AG09309 (cell line): ENCODE measurements around the gene CORO6.

Source experiments
- DNase-seq: peaks from one replicate; pipeline ENCODE4 v3.0.0-alpha.2; 2010; ENCODE audit warnings: low read depth
- H3K4me3 ChIP-seq: 2 replicates; pipeline ENCODE4 v1.5.1; 2011; ENCODE audit warnings: mild to moderate bottlenecking, low read depth, low read length, moderate library complexity; ENCODE audit not compliant: control insufficient read depth
- TF ChIP-seq, protein P1 (sequence below): IDR thresholded peaks from 2 replicates; pipeline ENCODE4 v1.5.1; 2011; ENCODE audit warnings: mild to moderate bottlenecking, low read depth, low read length, inconsistent platforms; ENCODE audit not compliant: insufficient read depth, control insufficient read depth; ENCODE audit errors: missing control alignments

CORO6 gene

DNA sequence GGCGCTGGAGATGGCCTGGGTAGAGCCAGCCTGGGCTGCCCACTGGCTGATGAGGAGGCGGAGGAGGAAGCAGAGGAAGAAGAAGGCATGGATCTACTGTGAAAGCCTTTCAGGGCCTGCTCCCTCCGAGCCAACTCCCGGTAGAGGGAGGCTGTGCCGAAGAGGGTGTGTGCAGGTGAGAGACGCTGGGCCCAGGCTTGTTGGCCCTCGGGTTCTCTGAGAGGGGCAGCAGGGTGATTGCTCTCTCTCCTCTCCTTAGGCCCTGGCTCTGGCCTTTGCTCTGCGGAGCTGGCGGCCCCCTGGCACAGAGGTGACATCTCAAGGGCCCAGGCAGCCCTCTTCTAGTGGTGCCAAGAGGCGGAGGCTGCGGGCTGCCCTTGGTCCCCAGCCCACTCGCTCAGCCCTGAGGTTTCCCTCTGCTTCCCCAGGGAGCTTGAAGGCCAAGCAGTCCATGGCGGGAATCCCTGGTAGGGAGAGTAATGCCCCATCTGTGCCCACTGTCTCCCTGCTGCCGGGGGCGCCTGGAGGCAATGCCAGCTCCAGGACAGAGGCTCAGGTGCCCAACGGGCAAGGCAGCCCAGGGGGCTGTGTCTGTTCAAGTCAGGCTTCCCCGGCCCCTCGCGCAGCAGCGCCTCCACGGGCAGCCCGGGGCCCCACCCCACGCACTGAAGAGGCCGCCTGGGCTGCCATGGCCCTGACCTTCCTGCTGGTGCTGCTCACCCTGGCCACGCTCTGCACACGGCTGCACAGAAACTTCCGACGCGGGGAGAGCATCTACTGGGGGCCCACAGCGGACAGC is 50.6 kb downstream of the CORO6 start:
- H3K4me3 ChIP-seq: no peak overlapping the region; the same call in 1 of the 2 replicates
- TF ChIP-seq, protein P1, sequence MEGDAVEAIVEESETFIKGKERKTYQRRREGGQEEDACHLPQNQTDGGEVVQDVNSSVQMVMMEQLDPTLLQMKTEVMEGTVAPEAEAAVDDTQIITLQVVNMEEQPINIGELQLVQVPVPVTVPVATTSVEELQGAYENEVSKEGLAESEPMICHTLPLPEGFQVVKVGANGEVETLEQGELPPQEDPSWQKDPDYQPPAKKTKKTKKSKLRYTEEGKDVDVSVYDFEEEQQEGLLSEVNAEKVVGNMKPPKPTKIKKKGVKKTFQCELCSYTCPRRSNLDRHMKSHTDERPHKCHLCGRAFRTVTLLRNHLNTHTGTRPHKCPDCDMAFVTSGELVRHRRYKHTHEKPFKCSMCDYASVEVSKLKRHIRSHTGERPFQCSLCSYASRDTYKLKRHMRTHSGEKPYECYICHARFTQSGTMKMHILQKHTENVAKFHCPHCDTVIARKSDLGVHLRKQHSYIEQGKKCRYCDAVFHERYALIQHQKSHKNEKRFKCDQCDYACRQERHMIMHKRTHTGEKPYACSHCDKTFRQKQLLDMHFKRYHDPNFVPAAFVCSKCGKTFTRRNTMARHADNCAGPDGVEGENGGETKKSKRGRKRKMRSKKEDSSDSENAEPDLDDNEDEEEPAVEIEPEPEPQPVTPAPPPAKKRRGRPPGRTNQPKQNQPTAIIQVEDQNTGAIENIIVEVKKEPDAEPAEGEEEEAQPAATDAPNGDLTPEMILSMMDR: no peak
- DNase-seq: no peak

DNA sequence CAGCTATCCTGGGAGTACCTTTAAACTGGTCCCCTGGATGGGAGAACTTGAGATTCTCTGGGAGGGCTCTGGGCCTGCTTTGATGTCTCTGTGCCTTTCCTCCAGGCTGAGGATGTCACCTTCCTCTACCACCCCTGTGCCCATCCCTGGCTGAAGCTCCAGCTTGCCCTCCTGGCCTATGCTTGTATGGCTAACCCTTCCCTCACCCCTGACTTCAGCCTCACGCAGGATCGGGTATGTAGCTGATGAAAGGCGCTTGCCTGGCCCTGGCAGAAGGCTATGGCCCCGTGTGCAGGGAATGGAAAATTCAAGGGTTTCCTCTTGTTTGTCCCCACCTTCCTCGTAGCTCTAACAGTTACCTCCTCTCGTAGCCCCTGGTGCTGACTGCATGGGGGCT is 51.2 kb downstream of the CORO6 start:
- no peak overlapping the region for H3K4me3 ChIP-seq
- no peak for DNase-seq
- TF ChIP-seq, protein P1: no peak

DNA sequence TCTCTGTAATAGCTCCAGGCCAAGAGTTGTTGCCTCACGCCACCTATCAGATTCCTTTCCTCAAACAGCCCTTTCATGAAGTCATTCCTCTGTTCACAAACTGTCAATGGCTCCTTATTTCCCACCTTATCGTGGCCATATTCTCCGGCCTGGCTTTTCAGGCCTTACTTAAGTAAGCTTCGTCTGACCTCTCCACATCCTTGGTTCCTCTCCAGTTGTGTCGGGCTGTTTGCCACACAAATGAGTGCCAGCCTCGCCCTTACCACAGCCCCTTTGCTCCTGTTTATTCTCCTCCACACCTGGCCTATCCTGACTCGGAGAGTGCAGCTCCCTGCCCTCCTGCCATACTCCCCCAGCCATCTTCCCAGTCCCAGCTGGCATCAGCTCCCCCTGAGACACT is 52.2 kb downstream of the CORO6 start:
- DNase-seq: no peak
- TF ChIP-seq, protein P1: no peak
- no peak overlapping the region for H3K4me3 ChIP-seq

DNA sequence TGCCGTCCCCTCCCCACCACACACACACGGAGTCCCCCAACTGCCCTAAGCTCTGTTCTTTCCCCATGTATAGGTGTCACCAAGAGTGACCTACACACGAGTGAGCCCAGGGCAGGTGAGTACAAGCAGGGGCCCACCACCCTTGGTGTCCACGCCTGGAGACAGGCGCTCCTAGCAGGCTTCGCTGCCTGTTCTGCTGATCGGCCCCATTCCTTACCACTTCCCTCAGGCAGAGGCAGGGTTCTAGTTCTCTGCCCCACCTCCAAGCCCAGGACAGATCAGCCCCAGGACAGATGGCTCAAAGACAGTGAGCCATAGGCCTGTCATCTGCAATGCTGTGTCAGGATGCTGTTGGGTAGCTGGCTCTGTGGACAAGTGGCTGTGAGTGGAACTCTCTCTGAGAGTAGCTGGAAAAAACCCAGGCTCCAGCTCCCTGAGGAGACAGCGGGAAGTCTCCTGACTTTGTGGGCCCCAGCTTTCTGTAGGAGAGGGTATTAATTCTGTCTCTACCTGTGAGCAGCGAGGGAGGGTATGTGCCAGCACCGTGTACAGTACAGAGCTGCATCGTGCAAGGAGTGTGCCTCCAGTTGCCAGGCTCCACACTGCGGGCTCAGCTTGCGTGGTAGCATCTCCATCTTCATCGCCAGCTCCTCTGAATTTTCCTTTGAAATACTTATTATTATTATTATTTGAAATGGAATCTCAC is 53.3 kb downstream of the CORO6 start:
- TF ChIP-seq, protein P1: no peak
- DNase-seq: no peak
- peak overlapping the region; percentile 77 for H3K4me3 ChIP-seq

DNA sequence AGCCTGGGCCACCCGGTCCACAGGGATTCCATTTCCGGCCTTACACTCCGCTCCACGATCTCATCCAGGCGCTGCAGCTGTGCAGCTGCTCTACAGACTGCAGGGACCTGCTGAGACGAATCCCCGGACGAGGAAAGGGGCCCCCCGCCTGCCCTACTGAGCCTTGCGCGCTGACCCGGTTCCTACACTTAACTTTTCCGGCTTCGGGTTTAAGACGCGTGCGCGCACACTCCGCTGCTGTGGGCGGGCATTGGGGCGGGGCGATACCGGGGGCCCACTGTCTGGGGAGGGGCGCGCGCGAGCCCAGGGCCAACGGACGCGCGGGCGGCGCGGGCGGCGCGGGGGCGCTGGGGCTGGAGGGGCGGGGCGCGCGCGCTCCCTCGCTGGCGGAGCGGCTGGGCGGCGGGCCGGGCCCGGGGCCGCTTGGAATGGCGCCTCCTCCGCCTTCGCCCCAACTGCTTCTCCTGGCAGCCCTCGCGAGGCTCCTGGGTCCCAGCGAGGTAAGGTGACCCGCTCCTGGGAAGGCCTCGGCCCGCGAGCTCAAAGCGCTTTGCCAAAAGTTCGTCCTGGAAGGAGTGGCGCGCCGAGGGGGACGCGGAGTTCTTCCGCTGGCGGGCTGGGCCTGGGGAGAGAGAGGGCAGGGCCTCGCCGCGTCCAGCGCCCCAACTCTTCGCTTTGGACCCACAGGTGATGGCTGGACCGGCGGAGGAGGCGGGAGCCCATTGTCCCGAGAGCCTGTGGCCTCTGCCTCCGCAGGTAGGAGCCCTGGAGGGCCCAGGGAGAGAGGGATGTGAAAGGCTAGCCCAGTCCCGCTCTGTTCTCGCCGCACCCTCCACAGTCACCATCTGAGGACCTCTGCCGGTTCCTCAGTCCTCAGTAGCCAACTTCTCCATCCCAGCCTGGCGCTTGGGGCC is 54.1 kb downstream of the CORO6 start, which contains the start of gene TP53I13:
TP53I13 (plus strand) TSS at position 371 of the 914 bp plus-strand sequence; CDS start at position 429, 58 bp downstream.
- peak within 1 kb of the TSS; percentile 77 for H3K4me3 ChIP-seq
- TF ChIP-seq, protein P1: no peak
- no peak for DNase-seq

DNA sequence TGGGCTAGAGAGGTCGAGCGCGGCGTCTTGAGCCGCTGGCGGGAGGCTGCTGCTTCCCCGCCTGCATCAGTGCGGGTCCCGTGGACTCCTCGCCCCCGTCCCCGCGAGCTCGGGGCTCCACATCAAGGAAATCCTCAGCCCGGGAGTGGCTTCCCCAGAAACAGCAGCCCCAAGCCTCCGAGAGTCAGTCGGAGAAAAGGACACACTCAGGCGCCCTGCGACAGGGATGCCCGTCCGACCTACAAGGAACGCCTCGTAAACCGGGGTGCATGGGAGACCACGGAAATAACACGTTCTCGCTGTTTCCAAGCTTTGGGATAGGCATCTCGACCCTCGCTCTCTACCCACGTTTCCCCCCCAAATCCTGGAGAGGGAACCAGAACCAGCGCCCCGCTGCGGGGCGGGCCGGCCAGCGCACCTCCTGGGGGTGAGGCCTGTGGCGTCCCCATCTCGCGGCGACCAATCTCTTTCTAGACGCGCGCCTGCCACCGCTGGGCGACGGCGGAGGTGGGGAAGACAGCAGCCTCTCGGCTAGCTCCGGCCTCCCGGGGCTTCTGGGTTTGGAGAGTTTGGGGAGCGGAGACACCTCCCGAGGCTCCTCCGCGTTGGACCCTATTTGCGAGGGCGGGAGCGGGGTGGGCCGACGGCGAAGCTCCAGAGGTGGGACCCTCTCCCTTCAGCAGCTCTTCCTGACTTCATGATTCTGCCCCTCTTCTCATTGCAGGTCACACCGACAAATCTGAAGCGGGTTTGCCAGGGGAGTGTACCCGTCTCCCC is 55.0 kb downstream of the CORO6 start:
- H3K4me3 ChIP-seq: peak overlapping the region; percentile 77
- TF ChIP-seq, protein P1: peak; percentile 27
- DNase-seq: no peak
